ENCODE results near the gene RIN1. TPM values are rescaled to one million over a fixed set of nuclear protein-coding genes. Genes with fewer than 3 reads are reported as not detected.

RIN1 gene
- total RNA-seq, 1 experiment from 2014 or later, result 5.4 TPM

DNA sequence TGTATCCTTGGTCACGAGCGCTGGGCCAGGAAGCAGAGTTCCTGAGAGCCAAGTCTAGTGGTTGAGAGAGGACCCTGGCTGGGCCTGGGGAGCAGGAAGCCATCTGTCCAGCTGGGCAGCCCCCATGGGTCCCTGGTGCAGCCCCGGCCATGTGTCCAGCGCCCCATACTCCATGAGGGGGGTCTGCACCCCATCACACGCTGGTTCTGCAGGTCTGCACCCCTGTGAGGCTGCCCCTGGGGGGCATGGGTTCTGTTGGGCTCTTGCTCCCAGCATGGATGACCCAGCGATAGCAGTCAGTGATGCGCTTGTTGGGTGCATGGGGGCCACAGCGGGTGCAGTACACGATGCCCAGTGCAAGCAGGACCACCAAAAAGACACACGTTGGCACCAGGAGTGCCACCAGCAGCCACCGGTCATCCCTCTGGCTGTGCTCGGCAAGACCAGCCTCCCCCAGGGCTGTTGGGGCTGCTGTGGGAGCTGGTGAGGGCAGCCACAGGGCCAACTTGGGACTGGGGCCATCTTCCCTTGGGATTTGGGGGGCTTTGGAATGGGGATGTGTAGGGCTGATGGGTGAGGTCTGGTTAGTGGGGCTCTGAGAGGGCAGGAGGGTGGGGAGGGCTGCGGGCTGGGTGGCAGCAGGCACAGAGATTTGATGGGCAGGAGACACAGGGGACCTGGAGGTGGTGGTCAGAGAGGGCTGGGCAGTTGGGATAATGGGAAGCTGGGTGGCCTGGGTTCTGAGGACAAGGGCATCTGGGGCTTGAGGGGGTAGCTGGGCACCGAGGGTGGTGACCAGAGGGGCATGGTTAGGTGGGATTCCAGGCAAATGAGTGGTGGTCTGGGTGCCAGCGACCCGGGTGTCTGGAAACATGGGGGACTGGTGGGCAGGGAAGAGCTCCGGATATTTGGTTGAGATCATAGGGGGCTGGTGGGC lies 21.4 kb downstream of the RIN1 start:
- Mint-ChIP-seq H3K4me3 (peak overlapping the region in 1 of 2 experiments; percentile 49; a peak in 2 of 5 replicates), H3K4me1 (peaks cover 26 to 37% of the 10 kb centered on the region in 2 experiments), H3K9me3 (peaks cover 7 to 14% of the 10 kb centered on the region in 2 experiments), H3K27ac (peak overlapping the region in 1 of 3 experiments; percentile 91; a peak in 1 of 7 replicates), H3K36me3 (ENCODE audit: insufficient read depth in 1 of 3, low read depth in 3 of 3) (peaks cover 5 to 12% (median 11%) of the 10 kb centered on the region in 3 experiments), H3K27me3 (ENCODE audit: low read depth) (peaks cover 20% of the 10 kb centered on the region)
- no peaks in the 10 kb centered on the region for H3K27me3 ChIP-seq (ENCODE audit: insufficient read depth, low read length)
- no peak overlapping the region for H2AFZ ChIP-seq (ENCODE audit: low read length)
- no peak overlapping the region for H3K4ac ChIP-seq (ENCODE audit: low read depth, low read length)
- H3K79me1 ChIP-seq (ENCODE audit: insufficient read depth, low read depth, low read length, poor library complexity, severe bottlenecking), result no peaks in the 10 kb centered on the region
- H3K9ac ChIP-seq (ENCODE audit: extremely low read depth, insufficient read length, low read length), result no peak overlapping the region
- no peak overlapping the region for H3K56ac ChIP-seq (ENCODE audit: insufficient read length, low read depth, low read length)
- H3K27ac ChIP-seq (ENCODE audit: insufficient read length, low read depth, low read length), result no peak overlapping the region
- H3K4me2 ChIP-seq (ENCODE audit: insufficient read depth, insufficient read length, low read length), result no peak overlapping the region
- DNase-seq, result no peak
- no peak overlapping the region for H4K5ac ChIP-seq (ENCODE audit: insufficient read length, low read depth, low read length)
- H3K14ac ChIP-seq (ENCODE audit: insufficient read depth, low read length), result no peak overlapping the region; the same call in 1 of the 2 replicates
- no peak overlapping the region for H2BK20ac ChIP-seq (ENCODE audit: low read depth, low read length, poor library complexity, severe bottlenecking)
- peaks cover 12% of the 10 kb centered on the region for H3K23me2 ChIP-seq (ENCODE audit: insufficient read length, low read depth, low read length, poor library complexity, severe bottlenecking)
- WGBS (ENCODE audit: extremely low coverage, insufficient read length, low lambda C conversion rate), result no CpG with 5 or more reads among the region's 17 CpGs
- no peak overlapping the region for H4K8ac ChIP-seq (replicated peaks; ENCODE audit: insufficient read length, low read depth, low read length)
- no peaks in the 10 kb centered on the region for H3K9me3 ChIP-seq (ENCODE audit: control insufficient read depth, low read depth, low read length)
- H3K18ac ChIP-seq (ENCODE audit: insufficient read length, low read depth, low read length), result no peak overlapping the region
- no peaks in the 10 kb centered on the region for H4K20me1 ChIP-seq (ENCODE audit: control insufficient read depth, insufficient read depth, insufficient read length)
- no peak overlapping the region for H2BK12ac ChIP-seq (ENCODE audit: insufficient read length, low read depth, low read length)
- H4K91ac ChIP-seq (ENCODE audit: insufficient read length, low read depth, low read length), result no peak overlapping the region
- no peak overlapping the region for H2BK5ac ChIP-seq (ENCODE audit: insufficient read length, low read length)
- no peak overlapping the region for H2BK120ac ChIP-seq (ENCODE audit: low read depth, low read length, poor library complexity, severe bottlenecking)
- H3K79me2 ChIP-seq (ENCODE audit: insufficient read depth, low read length), result no peaks in the 10 kb centered on the region
- H2AK5ac ChIP-seq (ENCODE audit: insufficient read length, low read length), result no peak overlapping the region
- no peak overlapping the region for H3K23ac ChIP-seq (ENCODE audit: insufficient read length, low read depth, low read length)
- H3K4me1 ChIP-seq (ENCODE audit: insufficient read depth, low read length), result peaks cover 2% of the 10 kb centered on the region; the same call in 1 of the 2 replicates
- no peak overlapping the region for H3T11ph ChIP-seq (ENCODE audit: low read length)
- no peak overlapping the region for H2BK15ac ChIP-seq (ENCODE audit: low read depth, low read length)
- TF ChIP-seq, protein P1, sequence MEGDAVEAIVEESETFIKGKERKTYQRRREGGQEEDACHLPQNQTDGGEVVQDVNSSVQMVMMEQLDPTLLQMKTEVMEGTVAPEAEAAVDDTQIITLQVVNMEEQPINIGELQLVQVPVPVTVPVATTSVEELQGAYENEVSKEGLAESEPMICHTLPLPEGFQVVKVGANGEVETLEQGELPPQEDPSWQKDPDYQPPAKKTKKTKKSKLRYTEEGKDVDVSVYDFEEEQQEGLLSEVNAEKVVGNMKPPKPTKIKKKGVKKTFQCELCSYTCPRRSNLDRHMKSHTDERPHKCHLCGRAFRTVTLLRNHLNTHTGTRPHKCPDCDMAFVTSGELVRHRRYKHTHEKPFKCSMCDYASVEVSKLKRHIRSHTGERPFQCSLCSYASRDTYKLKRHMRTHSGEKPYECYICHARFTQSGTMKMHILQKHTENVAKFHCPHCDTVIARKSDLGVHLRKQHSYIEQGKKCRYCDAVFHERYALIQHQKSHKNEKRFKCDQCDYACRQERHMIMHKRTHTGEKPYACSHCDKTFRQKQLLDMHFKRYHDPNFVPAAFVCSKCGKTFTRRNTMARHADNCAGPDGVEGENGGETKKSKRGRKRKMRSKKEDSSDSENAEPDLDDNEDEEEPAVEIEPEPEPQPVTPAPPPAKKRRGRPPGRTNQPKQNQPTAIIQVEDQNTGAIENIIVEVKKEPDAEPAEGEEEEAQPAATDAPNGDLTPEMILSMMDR (conservative IDR thresholded peaks at IDR 0.05), result no peak

Measured in H9 (cell line).